Neural cell (in vitro differentiated cells): ENCODE results near the gene RAB40B.

ENCODE experiments used
- RAD21 ChIP-seq: fragments of 450-650 bp; conservative IDR thresholded peaks from 2 replicates; pipeline ENCODE4 v1.6.1; 2014; ENCODE audit warnings: antibody characterized with exemption, mild to moderate bottlenecking, moderate library complexity
- TAF1 ChIP-seq: IDR thresholded peaks from 2 replicates; pipeline ENCODE4 v1.6.1; 2012; ENCODE audit warnings: low read depth
- TF ChIP-seq, protein P1 (sequence below): fragments of 450-650 bp; IDR thresholded peaks from 2 replicates; pipeline ENCODE4 v1.5.1; 2014; ENCODE audit warnings: antibody characterized with exemption, mild to moderate bottlenecking, moderate library complexity; ENCODE audit not compliant: poor library complexity, severe bottlenecking

DNA sequence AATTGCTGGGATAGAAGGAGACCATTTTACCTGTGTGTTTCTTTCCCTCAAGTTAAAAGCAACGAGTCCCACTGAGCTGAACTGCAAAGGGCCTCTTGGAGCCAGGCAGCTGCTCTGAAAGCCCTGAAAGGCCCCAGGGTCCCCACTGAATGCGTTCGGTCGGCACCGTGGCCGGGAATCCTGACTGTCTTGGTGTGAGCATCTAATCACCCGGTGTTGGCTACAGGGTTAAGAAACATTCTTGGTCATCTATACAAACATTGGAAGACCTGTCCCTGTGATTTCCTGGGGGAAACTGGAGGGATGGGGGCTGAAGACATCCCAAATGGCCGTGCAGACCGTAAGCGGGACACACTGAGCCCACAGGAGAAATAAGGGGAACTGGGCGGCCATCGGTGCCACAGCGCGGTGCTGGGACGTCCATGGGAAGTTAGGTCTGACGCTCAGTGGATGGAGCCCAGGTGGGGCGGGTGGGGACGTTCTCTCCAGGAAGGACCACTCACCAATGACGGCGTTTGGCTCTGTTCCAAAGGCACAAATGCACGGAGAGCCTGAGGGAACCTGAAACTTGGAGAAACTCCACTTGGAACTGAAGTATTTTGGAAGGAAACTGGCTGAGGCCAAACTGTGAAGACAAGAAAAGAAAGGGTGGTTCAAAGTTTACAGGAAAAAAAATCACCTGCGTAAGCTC, 82.3 kb downstream of the RAB40B start:
- TF ChIP-seq, protein P1, sequence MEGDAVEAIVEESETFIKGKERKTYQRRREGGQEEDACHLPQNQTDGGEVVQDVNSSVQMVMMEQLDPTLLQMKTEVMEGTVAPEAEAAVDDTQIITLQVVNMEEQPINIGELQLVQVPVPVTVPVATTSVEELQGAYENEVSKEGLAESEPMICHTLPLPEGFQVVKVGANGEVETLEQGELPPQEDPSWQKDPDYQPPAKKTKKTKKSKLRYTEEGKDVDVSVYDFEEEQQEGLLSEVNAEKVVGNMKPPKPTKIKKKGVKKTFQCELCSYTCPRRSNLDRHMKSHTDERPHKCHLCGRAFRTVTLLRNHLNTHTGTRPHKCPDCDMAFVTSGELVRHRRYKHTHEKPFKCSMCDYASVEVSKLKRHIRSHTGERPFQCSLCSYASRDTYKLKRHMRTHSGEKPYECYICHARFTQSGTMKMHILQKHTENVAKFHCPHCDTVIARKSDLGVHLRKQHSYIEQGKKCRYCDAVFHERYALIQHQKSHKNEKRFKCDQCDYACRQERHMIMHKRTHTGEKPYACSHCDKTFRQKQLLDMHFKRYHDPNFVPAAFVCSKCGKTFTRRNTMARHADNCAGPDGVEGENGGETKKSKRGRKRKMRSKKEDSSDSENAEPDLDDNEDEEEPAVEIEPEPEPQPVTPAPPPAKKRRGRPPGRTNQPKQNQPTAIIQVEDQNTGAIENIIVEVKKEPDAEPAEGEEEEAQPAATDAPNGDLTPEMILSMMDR: no peak
- no peak for TF ChIP-seq TAF1
- no peak for TF ChIP-seq RAD21
